GM21717 (cell line): ENCODE measurements around the gene CSDE1.

Experiments
- ATAC-seq: cut with Tn5 transposase; IDR thresholded peaks from one replicate; pipeline ENCODE4 v1.9.1; 2021; ENCODE audit warnings: mild to moderate bottlenecking, moderate library complexity; ENCODE audit not compliant: unreplicated experiment

Gene CSDE1

GRCh38 chr1:114750780-114751179, 7.0 kb downstream of the CSDE1 start:
- ATAC-seq, result no peak

GRCh38 chr1:114749835-114750234, 7.9 kb downstream of the CSDE1 start:
- no peak for ATAC-seq

GRCh38 chr1:114746450-114747121, 11.2 kb downstream of the CSDE1 start:
- no peak for ATAC-seq

GRCh38 chr1:114745291-114745690, 12.5 kb downstream of the CSDE1 start:
- no peak for ATAC-seq

- ATAC-seq, result no peak
Measured at GRCh38 chr1:114741963-114742746, 15.6 kb downstream of the CSDE1 start.

GRCh38 chr1:114740331-114740730, 17.5 kb downstream of the CSDE1 start:
- ATAC-seq, result no peak

GRCh38 chr1:114737314-114737849, 20.4 kb downstream of the CSDE1 start:
- no peak for ATAC-seq

- ATAC-seq, result no peak
Measured at GRCh38 chr1:114735479-114735878, 22.3 kb downstream of the CSDE1 start.

- ATAC-seq, result no peak
Measured at GRCh38 chr1:114729782-114730181, 28.0 kb downstream of the CSDE1 start.

GRCh38 chr1:114728553-114728952, 29.2 kb downstream of the CSDE1 start:
- ATAC-seq, result no peak

- no peak for ATAC-seq
Measured at GRCh38 chr1:114725230-114725629, 32.6 kb downstream of the CSDE1 start.

- no peak for ATAC-seq
Measured at GRCh38 chr1:114723915-114724314, 33.9 kb downstream of the CSDE1 start.

GRCh38 chr1:114723457-114723856, 34.3 kb downstream of the CSDE1 start:
- ATAC-seq, result no peak

- no peak for ATAC-seq
Measured at GRCh38 chr1:114720492-114720891, 37.3 kb downstream of the CSDE1 start.

- no peak for ATAC-seq
Measured at GRCh38 chr1:114719424-114719787, 38.4 kb downstream of the CSDE1 start.

- no peak for ATAC-seq
Measured at GRCh38 chr1:114718661-114719423, 38.9 kb downstream of the CSDE1 start.

GRCh38 chr1:114716304-114717170, 41.2 kb downstream of the CSDE1 start, which contains the start of gene NRAS:
Gene NRAS, minus strand, starts transcription at chr1:114716771. Its CDS starts 611 bp downstream, at chr1:114716160.
- peak; percentile 93 for ATAC-seq

- no peak for ATAC-seq
Measured at GRCh38 chr1:114715952-114716303, 41.9 kb downstream of the CSDE1 start.

GRCh38 chr1:114712977-114713376, 44.8 kb downstream of the CSDE1 start:
- no peak for ATAC-seq

- no peak for ATAC-seq
Measured at GRCh38 chr1:114710360-114710759, 47.4 kb downstream of the CSDE1 start.
